Measurements from ENCODE around the gene NUDT1. TPM values are rescaled to one million over a fixed set of nuclear protein-coding genes. Genes with fewer than 3 reads are reported as not detected.

Gene NUDT1
- total and polyA plus RNA-seq, 12 donors, result 2.5 to 17.3 (median 8.7) TPM

DNA sequence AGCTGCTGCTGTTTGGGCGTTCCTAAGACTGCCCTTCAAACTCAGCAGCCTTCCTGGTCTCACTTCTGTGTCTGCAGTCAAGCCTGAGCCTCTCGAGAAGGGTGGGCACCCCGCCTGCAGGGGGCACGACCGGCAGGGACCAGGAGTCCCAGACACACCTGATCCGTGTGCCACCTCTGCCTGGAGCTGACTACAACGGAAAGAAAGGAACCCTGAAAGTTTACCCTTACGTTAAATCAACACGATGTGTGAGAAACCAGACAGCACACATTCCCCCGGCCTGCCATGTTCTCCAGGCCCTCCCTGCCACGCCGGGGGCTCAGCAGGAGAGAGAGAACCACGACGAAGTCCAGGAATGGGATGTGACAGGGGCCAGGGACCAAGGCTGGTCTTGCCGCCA is 14.3 kb upstream of the NUDT1 start:
- TF ChIP-seq POLR2A (IDR thresholded peaks at IDR 0.05) (no peak), CTCF (IDR thresholded peaks at IDR 0.05) (no peak)
- no peak overlapping the region for H3K4me3 ChIP-seq
- H3K27me3 ChIP-seq, result no peaks in the 10 kb centered on the region
- no peaks in the 10 kb centered on the region for H3K9me3 ChIP-seq (replicated peaks in 1 of 3)
- H3K27ac ChIP-seq, result no peak overlapping the region
- DNase-seq, result no peak
- WGBS, 4 donors, result 87 to 92% (median 89%) methylated on average over 15 of the region's 15 CpGs
- H3K4me1 ChIP-seq (replicated peaks in 1 of 2), result peaks cover 10 to 16% of the 10 kb centered on the region in 2 donors
- peaks cover 0 to 21% of the 10 kb centered on the region in 2 donors for H3K36me3 ChIP-seq (replicated peaks in 1 of 2)
- intact Hi-C loops (cut with DNase I), result no loop called here

DNA sequence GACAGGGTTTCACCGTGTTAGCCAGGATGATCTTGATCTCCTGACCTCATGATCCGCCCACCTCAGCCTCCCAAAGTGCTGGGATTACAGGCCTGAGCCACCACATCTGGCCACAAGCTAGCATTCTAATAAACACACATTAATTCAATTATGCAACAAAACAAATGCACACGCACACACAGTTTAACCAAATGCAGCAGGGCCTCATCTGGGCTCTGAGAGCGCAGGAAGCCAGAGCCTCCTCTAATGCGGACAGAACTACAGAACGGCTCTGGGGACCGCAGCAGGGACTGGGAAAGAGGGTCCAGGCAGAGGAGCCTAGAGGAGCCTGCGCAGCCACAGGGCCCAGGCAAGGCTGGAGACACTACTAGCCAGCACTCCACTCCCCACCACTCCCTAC is 13.1 kb upstream of the NUDT1 start:
- no peaks in the 10 kb centered on the region for H3K27me3 ChIP-seq
- DNase-seq, result no peak
- intact Hi-C loops (cut with DNase I), result no loop called here
- TF ChIP-seq POLR2A (IDR thresholded peaks at IDR 0.05) (no peak), CTCF (IDR thresholded peaks at IDR 0.05) (no peak)
- no peaks in the 10 kb centered on the region for H3K9me3 ChIP-seq (replicated peaks in 1 of 3)
- no peak overlapping the region for H3K4me3 ChIP-seq
- H3K36me3 ChIP-seq (replicated peaks in 1 of 2), result peaks cover 0 to 19% of the 10 kb centered on the region in 2 donors
- peaks cover 13 to 21% of the 10 kb centered on the region in 2 donors for H3K4me1 ChIP-seq (replicated peaks in 1 of 2)
- H3K27ac ChIP-seq, result no peak overlapping the region
- WGBS, 4 donors, result 63 to 84% (median 82%) methylated on average over 3 to 8 of the region's 8 CpGs

DNA sequence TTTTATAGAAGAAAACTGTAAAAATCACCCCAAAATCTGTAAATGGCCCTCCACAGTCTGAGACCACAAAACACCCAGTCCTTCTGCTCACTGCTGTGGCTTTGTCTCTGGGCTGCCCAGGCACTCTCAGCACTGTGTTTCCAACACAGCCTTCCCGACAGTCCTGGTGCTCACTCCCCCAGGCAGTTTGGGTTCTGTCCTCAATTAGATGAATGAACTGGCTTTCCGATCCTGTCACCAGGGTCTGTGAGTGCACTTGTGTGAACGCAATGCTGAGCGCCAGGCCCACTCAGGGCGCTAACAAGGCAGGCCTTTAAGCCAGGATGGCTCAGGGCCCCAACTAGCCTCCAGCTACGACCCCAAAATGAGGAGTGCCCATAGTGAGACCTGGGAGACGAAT is 12.6 kb upstream of the NUDT1 start:
- Histone ChIP-seq H3K36me3 (replicated peaks in 1 of 2) (peaks cover 0 to 19% of the 10 kb centered on the region in 2 donors), H3K27me3 (no peaks in the 10 kb centered on the region), H3K9me3 (replicated peaks in 1 of 3) (no peaks in the 10 kb centered on the region), H3K4me1 (replicated peaks in 1 of 2) (peaks cover 13 to 21% of the 10 kb centered on the region in 2 donors), H3K27ac (no peak overlapping the region), H3K4me3 (no peak overlapping the region)
- DNase-seq, result no peak
- intact Hi-C loops (cut with DNase I), result no loop called here
- WGBS, 4 donors, result 81 to 100% (median 93%) methylated on average over 1 to 7 of the region's 7 CpGs
- TF ChIP-seq CTCF (IDR thresholded peaks at IDR 0.05), result no peak
- TF ChIP-seq POLR2A (IDR thresholded peaks at IDR 0.05), result no peak

- Histone ChIP-seq H3K4me1 (replicated peaks in 1 of 2) (peaks cover 13 to 21% of the 10 kb centered on the region in 2 donors), H3K4me3 (no peak overlapping the region), H3K9me3 (replicated peaks in 1 of 3) (no peaks in the 10 kb centered on the region), H3K27ac (no peak overlapping the region), H3K27me3 (no peaks in the 10 kb centered on the region), H3K36me3 (replicated peaks in 1 of 2) (peaks cover 0 to 20% of the 10 kb centered on the region in 2 donors)
- TF ChIP-seq CTCF (IDR thresholded peaks at IDR 0.05) (no peak), POLR2A (IDR thresholded peaks at IDR 0.05) (no peak)
- DNase-seq, result no peak
- 91 to 100% (median 94%) methylated on average over 5 to 8 of the region's 8 CpGs for WGBS, 4 donors
- intact Hi-C loops (cut with DNase I), result no loop called here
Observed at GRCh38 chr7:2230226-2230625, 11.8 kb upstream of the NUDT1 start.
